CD4-positive, alpha-beta T cell treated with Interleukin-15 for 1 hour (primary cell): ENCODE results near the gene EPHA2.

Experiments used
- DNase-seq: peaks from one replicate; pipeline ENCODE4 v3.0.0-alpha.2; 2020

The EPHA2 gene

DNA sequence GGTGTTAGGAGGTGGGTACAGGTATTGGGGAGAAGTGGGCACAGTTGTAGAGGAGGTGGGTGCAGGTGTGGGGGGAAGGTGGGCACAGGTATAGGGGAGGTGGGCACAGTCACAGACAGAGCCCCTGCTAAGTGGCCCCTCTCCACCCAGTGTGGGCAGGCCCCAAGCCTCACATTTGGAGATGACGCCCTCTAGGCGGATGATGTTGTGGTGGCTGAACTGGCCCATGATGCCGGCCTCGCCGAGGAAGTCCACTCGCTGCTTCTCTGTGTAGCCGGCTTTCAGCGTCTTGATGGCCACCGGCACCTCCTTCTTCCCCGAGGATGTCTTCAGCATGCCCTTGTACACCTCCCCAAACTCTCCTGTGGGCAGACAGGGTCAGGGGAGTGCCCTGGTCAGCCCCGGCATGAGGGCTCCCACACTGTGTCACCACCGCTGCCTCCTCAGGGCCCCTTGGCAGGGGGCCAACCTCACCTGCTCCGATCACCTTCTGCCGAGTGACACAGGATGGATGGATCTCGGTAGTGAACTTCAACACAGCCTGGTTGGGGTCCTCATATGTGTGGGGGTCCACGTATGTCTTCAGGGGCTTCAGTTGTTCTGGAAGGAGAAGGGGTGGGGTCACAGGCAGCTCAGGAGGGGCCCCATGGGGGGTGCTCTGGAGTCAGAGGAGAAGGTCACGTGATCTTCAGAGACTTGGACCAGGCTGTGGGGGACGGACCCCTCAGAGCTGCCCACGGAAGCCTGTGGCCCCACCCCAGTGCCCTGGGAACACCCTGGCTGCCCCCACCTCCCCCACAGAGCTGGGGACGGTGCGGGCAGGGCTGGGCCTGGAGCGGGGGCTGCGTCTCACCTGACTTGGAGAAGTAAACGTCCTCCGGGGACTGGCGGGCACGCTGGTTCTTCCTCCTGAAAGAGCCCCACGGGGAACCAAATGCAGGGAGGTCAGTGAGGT, 22.6 kb downstream of the EPHA2 start:
- DNase-seq = no peak

DNA sequence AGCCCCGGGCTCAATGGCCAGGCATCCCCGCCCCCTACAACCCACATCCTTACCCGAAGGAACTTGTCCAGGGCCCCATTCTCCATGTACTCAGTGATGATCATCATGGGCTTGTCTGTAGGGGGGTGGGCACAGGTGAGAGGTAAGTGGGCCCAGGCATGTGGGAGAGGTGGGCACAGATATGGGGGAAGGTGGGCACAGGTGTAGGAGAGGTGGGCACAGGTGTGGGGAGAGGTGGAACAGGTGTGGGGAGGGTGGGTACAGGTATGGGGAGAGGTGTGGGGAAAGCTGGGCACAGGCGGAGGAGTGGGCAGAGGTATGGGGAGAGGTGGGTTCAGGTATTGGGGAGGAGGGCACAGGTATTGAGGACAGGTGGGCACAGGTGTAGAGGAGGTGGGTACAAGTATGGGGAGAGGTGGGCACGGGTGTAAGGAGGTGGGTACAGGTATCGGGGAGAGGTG, 23.5 kb downstream of the EPHA2 start:
- no peak for DNase-seq

DNA sequence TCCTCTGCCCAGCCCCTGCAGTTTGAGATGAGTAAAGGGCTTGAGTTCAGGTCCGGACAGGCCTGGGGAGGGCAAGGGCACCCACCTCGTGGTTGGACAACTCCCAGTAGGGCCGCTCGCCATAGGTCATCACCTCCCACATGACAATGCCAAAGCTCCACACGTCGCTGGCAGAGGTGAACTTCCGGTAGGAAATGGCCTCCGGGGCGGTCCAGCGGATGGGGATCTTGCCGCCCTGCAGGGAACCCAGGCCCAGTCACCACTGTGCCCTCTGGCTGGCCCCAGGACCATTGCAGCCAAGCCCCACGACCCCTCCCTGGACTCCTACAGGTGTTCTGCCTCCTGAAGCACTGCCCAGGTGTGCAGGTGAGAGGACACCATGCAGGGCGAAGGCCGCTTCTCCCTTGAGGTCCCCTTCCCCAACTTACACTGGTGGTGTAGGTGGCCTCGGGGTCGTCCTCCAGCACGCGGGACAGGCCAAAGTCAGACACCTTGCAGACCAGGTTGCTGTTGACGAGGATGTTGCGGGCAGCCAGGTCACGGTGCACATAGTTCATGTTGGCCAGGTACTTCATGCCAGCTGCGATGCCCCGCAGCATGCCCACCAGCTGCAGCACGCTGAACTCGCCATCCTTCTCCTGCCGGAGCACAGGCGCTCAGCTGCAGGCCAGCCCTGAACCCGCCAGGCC, 24.1 kb downstream of the EPHA2 start:
- DNase-seq = no peak

DNA sequence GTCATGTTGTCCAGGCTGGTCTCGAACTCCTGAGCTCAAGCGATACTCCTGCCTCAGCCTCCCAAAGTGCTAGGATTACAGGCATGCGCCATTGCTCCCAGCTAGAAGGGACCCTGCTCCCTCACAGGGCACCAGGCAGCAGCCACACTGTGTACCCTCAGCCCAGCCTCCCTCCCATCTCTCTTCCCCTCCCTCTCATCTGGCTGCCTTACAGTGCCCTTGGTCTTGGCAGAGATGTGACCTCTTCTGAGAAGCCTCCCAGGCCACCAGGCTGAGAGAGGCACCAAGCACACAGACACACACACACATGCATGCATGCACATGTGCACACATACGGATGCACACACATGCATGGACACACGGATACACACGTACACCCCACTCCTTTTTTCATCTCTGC, 25.0 kb downstream of the EPHA2 start:
- DNase-seq = no peak

DNA sequence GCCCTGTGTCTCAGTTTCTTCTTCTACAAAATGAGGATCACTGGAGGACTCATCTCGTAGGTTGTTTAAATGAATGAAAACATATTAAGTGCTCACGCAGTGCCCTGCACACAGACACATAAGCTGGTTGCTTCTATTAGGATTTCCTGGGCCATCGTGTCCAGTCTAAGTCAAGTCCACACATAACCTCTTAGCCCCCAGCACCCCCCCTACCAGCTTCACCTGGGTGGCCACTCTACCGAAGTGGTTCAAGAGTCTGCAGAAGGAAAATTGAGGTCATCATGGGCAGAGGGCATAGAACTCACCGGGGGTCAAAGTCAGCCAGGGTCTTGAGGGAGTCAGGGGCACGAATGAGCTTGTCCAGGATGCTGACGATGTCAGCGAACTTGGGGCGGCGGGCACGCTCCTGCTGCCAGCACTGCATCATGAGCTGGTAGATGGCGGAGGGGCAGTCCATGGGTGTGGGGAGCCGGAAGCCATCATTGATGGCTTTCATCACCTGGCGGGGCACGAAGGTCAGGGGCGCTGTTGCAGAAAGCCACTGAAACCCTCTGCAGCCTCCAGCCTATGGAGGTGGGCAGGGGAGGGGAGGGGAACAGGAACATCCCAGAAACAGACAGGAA, 25.8 kb downstream of the EPHA2 start:
- DNase-seq = no peak

DNA sequence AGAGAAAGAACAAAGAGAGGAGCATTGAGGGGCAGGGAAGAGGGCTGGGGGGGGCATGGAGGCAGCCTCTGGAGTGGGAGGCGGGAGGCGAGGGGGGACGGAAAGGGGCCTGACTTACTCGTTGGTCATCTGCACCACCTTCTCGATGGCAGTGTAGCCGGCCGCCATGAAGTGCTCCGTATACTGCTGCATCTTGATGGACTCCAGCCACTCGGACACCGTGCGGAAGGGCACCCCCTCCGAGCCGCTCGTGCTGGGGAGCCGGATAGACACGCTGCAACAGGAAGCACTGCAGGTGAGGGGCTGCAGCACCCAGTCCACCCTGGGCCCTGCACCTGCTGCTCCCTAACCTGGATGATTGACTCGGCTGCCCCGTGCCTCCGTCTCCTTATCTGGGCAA, 26.6 kb downstream of the EPHA2 start:
- DNase-seq = no peak

DNA sequence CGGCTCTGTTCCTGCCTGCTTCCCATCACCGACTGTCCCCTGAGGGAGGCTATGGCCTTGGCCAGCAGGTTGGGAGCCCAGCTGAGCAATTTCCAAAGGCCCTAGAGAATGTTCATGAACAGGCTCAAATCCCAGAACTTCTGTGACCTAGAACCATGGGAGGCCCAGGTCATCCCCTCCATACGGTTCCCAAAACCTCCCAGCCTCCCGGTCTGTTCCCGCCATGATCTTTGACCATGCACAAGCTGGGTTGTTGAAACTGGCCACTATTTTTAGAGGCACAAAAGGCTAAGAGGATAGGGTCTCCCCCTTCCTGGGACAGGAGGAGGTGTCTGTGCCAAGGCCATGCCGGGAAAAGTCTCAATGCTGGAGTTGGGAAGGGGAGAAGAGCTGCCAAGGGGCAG, 27.5 kb downstream of the EPHA2 start:
- DNase-seq = no peak

DNA sequence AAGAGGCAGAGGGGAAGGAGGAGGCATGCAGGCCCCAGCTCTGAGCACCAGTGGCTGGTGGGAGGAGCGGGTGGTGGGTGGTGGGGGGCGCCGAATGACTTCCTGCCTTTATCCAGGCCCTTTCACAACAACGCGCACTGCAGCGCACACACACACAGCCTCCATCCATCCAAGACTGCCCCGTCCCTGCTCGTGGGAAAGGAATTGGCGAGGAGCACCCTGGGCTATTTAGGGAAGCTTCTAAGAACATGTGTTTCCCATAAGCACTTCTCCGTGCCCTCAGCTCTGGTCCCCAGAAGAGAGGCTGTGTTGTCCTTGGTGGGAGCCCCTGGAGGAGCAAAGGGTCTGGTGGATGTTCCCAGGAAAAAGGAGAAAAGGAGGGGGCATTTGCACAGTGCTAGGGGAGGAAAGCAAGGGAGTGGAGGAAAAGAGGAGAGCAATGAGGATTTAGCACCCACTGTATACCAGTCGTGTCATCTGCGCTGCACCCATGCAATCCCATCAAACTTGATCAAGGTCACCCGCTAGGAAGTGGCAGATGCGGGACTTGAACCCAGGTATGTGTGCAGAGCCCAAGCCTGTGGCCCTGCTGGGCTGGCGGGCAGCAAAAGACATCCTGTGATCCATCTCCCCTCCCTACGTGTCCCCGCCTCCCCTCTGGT, 28.1 kb downstream of the EPHA2 start:
- no peak for DNase-seq

DNA sequence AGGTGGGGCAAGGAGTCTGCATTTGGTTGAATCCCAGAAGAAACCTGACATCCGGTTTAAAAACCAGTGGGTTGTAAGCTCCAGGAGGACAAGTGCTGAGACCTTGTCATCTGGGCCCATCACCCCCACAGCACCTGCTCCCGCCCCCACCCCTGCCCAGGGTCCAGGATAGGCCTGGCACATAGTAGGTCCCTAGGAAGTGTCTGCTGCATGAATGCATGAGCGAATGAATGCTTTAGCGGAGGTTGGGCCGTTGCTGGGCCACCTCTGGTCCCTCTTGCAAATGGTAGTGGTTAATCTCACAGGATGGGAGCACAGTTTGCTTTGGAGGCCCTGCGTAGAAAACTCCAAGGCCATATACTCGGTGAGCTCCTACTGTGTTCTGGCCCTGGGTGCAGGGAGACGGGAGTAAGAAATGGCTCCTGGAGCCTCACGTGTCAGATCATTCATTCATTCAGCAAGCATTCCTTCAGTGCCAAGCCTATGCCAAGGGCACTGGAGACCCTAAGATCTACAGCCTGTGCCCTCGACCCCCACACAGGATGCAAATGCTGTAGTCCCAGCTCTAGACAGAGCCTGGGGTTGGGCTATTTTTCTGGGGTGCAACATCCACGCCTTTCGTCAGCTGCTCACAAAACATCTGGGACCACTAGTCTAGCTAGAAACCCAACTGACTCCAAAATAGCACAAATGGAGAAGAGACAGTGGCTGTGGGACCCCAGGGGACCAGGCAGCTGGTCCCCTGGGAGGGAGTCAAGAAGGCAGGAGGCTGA, 28.9 kb downstream of the EPHA2 start:
- no peak for DNase-seq

DNA sequence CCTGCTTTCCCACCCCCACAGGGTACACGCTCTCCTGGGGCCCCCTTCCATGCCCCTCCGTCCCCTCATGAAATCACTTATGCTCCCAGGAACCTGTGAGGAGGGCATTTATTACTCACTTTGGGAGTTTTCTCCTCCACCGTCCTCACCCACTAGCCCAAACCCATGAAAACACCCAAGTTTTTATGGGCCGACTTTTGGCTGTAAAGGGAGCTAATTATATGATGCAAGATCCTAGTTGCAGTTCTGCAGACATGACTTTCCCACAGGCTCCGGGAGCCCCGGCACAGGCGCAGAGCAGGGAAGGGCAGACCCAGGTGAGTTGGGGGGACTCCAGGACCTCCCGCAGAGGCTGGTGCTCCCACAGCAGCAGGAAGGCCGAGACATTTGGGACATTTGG, 29.7 kb downstream of the EPHA2 start:
- no peak for DNase-seq

DNA sequence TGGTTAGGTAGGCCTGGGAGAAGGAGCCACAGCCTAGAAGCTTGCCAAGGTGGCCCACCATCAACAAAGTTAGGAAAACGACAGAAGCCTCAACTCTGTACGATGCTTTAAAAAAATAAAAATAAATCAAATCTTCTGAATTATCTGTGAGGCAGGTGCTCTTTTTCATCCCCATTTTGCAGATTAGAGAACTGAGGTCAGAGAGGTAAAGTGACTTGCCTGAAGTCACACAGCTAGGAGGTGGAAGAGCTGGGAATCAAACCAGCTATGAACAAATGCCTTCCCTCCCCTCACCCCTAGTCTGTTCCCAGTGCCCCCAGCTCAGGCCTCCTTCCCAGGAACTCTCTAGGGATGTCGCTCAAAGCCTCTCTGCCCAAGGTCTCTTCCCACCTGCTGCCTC, 30.4 kb downstream of the EPHA2 start:
- no peak for DNase-seq

DNA sequence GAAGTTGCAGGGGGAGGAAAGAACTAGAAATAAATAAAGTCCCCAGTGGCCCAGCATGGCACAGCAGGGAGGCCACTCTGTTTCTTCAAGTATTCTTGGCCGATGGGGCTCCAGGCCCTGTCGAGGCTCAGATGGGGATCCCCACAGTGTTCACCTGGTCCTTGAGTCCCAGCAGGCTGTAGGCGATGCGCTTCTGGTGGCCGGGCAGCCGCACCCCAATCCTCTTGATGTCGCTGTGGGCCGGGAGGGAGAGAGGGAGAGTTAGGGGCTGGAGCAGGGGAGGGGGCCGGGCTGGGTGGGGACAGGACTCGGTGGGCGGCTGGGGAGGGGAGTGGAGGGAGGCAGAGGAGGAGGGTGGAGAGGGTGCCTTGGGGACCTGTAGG, 30.8 kb downstream of the EPHA2 start:
- DNase-seq = no peak

DNA sequence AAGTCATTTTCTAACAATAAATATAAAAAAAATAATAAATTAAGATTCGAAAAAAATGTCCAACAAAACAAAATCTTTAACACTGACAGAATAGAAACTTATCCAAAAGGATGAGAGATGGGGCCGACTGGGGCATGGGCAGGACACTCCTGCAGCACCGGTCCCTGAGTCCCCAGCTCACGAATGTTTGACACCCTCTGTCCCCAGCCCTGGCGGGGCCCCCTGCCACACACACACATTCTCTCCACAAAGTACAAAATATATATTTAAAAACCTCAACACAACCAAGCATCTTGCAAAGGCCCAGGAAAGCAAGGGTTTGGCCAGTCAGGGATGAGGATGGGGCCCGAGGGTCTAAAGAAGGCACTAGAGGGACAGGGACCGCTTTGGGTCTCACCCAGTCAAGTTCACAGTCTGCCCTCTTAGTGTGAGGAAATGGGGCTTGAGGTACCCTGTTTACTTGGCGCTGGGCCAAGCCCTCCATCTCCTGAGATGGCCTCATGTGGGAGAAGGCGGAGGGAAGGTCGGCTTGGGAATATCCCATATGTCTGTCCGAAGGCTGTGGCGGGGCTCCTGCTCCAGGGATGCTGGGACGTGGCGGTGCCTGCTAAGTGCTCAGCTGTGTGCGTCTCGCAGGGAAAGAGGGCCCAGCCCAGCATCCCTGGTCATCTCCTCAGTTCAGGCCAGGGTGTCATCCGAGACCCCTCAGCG, 31.3 kb downstream of the EPHA2 start:
- DNase-seq = no peak

DNA sequence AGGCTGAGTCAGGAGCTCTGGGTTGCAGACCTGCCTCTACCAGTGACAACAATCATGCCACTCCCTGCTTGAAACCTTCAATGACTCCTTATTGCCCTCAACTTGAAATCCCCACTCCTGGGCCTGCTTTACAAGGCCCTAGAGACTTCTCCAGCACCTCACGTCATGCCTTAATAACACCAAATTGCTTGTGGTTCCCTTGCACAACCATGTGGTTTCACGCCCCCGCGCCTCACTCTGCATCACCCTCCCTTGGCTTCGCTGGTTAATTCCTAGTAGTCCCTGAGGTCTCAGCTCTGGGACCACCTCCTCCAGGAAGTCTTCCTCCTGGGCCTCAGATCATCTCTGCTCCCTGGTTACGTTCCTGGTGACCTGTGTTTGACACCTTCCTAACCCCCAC, 33.0 kb downstream of the EPHA2 start:
- DNase-seq = no peak

DNA sequence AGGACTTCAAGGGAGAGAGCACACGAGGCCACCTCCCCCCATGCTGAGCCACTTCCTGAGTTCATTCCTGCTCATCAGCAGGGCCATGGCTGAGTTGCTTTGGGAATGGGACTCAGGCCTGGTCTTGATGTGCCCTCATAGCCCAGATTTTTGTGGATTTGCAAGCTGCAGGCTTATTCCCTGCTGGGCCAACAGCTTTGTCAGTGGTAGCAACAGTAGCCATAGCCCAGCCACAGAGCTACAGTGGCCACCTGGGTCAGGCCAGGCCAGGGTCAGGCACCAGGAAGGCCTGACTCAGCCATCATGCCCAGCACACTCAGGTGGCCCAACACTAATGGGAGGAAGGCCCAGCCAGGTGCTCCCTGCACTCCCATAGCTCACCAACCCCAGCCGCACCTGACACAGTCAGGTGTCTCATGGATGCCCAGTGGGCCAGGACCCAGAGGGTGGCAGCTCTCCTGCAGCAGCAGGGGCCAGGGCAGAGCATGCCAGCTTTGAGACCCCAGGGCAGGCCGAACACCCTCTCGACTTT, 33.5 kb downstream of the EPHA2 start:
- DNase-seq = no peak

DNA sequence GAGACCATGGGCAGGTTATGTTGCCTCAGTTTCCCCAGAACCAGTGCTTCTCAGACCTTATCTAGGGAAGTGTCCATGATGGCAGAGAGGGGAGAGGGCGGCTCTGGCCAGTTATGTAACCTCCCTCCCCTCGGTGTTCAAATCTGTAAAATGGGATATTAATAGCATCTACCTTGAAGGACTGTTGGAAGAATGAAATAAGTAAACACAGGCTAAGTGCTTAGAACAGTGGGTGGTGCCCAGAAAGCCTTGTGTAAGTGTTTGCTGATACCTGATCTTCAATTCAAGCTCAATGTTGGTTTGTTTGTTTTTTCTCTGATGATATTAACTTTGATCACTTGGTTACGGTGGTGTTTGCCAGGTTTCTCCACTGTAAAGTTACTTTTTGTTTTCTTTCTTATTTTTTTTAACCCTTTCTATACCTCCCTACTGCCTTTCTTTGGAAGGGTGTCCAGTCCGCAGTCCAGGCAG, 34.9 kb downstream of the EPHA2 start:
- DNase-seq = no peak

DNA sequence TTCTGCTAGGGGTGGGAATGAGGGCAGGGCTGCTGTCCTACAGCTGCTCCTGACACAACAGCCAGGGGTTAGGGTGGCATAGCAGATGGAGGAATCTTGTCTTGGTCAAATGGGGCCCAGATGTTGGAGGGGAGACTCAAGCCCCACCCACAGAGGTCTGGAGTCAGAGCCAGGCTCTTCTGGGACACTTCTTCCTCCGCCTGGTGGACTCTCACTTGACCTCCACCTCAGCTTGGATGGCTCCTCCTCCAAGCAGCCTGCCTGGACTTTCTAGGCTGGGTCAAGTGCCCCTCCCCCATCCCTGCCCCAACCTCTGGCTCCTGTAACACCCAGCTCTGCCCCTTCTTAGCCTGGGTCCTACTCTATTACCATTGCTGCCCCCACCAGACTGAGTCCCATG, 35.5 kb downstream of the EPHA2 start:
- no peak for DNase-seq

DNA sequence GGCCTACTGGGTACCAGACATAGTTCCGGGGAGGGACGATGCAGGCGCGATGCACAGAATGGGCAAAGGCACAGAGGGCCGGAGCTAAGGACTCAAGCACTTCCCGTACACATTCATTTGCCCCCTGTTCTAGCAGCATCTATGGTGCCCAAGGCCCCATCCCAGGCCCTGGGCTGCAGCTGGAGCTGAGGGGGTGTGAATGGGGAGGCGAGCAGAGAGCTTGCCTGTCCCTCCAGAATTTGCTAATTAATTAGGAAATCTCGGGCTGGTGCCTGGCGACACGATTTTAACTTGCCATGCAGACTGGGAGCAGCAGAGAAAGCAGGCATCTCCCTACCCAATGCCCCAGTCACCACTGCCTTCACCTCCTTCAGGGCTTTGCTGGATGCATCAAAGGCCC, 35.9 kb downstream of the EPHA2 start:
- DNase-seq = no peak

DNA sequence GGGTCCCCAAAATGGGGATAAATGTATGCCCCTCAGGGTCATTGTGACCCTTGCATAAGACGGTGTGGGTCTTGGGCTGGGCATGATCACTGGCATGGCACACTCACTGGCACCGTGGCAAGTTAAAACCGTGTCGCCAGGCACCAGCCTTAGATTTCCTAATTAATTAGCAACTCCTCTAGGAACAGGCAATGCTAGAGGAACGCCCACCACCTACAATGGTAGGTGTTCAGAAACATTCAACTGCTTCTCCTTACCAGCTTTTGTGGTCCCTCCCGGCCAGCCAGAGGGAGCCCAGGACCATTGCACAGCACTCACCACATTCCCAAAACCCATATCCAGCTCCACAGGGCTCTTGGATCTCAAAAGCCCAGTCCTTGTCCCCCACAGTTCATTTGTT, 36.4 kb downstream of the EPHA2 start:
- DNase-seq = no peak

DNA sequence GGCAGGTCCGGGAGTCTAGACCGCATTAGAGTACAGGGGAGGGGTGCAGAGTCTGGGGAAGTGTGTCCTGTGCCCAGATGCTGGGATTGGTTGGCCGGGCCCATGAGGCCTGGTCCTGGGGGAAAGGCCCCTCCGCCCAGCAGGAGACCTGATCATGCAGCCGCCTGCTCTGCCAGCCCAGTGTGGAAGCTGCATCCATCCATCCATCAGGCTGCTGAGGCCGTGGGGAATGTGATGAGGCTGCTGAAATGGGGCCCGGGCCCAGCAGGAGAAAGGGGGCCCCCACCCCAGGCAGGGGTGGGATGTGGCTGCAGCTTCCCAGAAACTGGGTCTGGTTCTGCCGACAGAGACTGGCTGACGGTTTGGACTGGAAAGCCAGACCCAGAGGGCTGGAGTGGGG, 37.2 kb downstream of the EPHA2 start:
- DNase-seq = no peak

DNA sequence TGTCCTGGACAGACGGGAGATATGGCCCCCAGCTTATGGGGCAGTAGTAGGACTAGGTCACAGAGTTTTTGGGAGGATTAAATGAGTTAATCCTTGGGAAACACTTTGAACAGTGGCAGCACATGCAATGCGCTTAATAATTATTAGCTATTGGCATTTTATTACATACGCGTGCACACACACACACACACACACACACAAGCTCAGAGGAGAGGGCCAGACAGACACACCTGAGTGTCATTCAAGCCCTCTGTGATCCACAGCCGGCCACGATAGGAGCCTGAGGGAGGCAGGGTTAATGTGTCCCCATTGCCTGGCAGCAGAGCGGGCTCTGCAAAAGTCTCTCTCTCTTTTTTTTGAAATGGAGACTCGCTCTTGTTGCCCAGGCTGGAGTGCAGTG, 37.9 kb downstream of the EPHA2 start:
- no peak for DNase-seq
